Fibroblast of skin of right biceps (primary cell): ENCODE measurements around the gene TRMU.
A peak's percentile ranks its signal among the peaks of the same experiment; 100 is the strongest.
"Not testable (repeated sequence)": the region's sequence is repeated elsewhere in the genome, so short reads cannot be mapped to it uniquely, and the experiment has no call there.

Experiments
- DNase-seq: peaks from one replicate; pipeline ENCODE4 v3.0.0-alpha.2; 2013

TRMU gene

GRCh38 chr22:46390652-46391301, 55.3 kb downstream of the TRMU start:
- DNase-seq = peak; percentile 65

GRCh38 chr22:46391486-46392136, 56.1 kb downstream of the TRMU start:
- no peak for DNase-seq

- no peak for DNase-seq
These were observed 56.8 kb downstream of the TRMU start for GRCh38 chr22:46392137-46392844.

- DNase-seq = no peak
These were observed 58.4 kb downstream of the TRMU start for GRCh38 chr22:46393873-46394272.

- DNase-seq = no peak
These were observed 59.1 kb downstream of the TRMU start for GRCh38 chr22:46394622-46395021.

- DNase-seq = no peak
These were observed 59.6 kb downstream of the TRMU start for GRCh38 chr22:46395145-46395544.

GRCh38 chr22:46397049-46397448, 61.5 kb downstream of the TRMU start:
- DNase-seq = not testable (repeated sequence)

- no peak for DNase-seq
These were observed 62.0 kb downstream of the TRMU start for GRCh38 chr22:46397514-46397913.

GRCh38 chr22:46397951-46398350, 62.4 kb downstream of the TRMU start:
- no peak for DNase-seq

- DNase-seq = no peak
These were observed 63.9 kb downstream of the TRMU start for GRCh38 chr22:46399251-46400024.

- DNase-seq = no peak
These were observed 65.9 kb downstream of the TRMU start for GRCh38 chr22:46401370-46401769.

GRCh38 chr22:46402505-46402904, 67.0 kb downstream of the TRMU start:
- no peak for DNase-seq

- DNase-seq = not testable (repeated sequence)
These were observed 68.4 kb downstream of the TRMU start for GRCh38 chr22:46403880-46404279.

GRCh38 chr22:46405901-46406300, 70.4 kb downstream of the TRMU start:
- no peak for DNase-seq

GRCh38 chr22:46406349-46406748, 70.8 kb downstream of the TRMU start:
- DNase-seq = no peak

GRCh38 chr22:46406791-46407190, 71.3 kb downstream of the TRMU start:
- DNase-seq = no peak
